22Rv1 (cell line): ENCODE measurements around the gene NARS2.

Experiments
- CTCF ChIP-seq: fragments of 450-650 bp; IDR thresholded peaks from 2 replicates; pipeline ENCODE4 v1.5.1; 2017; ENCODE audit warnings: mild to moderate bottlenecking
- ZFX ChIP-seq: fragments of 450-650 bp; IDR thresholded peaks from 2 replicates; pipeline ENCODE4 v1.6.1; 2017; ENCODE audit warnings: antibody characterized with exemption, borderline replicate concordance

DNA sequence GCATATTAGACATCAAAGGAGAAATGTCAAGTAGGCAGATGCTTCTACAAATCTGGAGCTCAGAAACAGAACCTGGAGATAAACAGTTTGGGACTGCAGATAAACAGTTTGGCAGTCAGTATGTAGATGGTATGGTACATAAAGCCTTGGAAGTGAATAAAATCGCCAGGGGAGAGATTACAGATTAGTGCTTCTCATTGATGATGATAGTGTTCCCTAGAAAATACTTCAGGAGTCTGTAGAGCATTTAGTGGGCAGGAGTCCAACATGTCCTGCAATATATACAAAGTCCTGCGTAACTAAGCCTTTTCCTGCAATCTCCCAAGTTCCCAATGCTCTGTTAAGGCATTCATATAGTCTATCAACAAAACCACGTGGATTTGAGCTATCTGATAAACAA, 35.2 kb downstream of the NARS2 start:
- TF ChIP-seq CTCF: no peak
- TF ChIP-seq ZFX: no peak
